ENCODE data around the gene ZNF775.

Gene ZNF775

DNA sequence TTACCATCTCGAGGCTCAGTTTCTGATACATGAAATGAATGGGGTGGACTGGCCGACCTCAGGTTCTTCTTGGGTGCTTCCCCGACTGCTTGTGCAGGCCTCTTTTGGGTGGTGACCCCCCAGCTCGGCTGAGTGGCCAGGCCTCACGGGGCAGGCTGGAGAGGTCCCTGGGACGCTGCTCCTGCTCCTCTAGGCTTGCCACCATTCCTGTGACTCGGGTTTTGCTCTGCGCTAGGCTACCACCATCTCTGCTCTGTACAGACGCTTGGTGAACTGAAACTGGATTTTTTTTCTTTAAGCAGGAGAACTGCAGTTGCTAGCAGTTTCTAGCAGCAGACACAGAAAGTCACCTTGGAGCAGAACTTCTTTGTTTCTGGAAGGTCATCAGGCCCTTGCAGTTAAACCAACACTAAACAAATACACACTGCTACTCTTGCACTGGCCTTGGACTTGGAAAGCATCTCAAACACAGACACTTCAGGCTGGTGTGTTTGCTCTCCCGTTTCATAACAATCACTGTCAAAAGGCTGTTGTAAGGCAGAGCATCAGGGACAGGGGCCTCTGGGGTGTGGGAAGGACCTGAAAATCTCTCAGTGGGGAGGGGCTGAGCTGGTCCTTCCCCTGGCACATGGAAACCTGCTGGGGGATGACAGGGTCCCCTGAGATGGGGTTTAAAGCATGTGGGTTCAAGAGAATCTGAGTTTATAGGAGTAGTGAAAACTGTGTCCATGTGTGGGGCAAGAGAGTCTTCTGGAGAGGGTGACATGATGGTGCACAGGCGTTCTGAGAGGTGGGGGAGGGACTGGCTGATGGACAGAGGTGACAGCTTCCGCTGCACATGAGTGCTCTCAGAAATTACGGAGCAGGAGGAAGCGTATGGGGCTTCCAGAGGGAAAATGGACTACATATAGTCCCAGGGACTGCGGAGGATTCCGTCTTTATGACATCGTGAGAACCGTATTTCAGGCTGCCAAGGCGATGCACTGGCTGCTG, 36.3 kb downstream of the ZNF775 start:
- DNase-seq: no peak

DNA sequence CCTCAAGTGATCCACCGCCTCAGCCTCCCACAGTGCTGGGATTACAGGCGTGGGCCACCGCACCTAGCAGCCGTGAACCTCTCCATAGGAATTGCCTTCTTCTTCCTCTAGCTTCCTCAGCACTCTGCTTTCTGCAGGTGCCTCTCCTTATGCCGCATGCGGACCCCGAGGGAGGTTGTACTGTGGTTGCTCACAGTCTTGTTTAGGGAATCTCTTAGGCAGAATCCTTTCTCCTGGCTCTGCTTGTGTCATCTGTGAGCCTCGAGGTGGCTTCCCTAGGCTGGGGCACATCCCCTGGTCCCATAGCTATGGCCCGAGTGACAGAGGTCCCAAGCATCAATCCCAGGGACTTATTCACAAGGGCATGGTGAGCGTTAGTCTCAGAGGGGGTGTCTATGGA, 38.1 kb downstream of the ZNF775 start:
- DNase-seq: no peak

DNA sequence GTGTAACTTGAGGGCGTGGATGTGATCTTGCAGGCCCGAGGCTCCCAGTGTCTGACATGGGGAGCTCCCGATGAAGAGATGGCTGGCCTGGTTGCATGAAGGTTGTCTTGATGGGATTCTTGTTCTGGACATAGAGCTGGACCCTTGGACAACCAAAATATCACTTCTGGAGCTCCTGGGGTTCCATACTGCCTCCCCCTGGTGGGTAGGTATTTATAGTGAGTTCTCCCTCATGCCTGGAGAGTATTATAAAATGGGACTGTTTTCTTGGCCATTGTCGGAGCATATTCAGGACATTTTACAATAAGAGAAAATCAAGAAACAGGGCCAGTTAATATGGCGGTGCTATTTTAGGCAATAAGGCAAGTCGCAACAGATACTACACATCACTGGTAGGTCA, 38.7 kb downstream of the ZNF775 start:
- DNase-seq: no peak

DNA sequence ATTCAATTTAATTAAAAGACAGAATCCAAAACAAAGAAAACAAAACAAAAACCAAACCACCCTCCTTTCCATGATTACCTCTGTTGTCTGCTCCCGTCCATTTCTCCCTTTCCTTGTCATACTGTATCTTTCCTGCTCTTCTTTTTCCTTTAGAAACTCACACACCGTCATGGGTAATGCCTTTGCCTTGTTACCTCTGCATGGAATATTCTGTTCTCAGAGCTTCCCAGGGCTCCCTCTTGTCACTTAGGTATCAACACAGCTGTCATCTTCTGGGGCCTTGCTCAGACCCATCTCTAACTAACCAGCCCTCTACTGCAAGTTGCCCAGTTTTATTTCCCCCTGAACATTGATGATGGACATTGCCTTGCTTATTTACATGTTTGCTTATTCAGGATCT, 41.1 kb downstream of the ZNF775 start:
- no peak for DNase-seq

DNA sequence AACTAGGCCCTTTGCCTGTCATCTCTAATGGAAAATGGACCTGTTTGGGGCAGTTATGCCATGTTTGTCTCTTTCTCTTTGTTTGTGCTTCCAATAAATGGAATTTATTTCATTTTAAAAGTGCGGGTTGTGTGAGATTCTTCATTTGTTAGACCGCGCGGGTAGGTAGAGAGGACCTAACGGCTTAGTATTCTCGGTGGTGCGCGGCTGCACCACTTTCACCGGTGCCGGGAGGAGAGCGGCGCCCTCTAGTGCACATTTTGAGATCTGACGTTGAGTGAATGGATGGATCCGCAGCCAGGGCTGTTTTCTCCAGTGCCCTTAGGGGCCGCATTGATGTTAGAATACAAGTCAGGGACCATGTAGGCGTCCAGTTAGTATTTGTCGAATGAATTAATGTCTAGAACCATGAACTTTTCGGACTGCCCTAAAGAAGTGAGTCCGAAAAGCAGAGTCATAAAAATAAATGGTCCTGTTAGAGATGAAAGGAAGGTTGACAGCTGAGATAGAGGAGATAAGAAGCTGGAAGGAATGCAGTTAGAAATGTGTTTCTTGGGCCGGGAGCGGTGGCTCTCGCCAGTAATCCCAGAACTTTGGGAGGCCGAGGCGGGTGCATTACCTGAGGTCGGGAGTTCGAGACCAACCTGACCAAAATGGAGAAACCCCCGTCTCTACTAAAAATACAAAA, 42.0 kb downstream of the ZNF775 start:
- peak; percentile 86 for DNase-seq

DNA sequence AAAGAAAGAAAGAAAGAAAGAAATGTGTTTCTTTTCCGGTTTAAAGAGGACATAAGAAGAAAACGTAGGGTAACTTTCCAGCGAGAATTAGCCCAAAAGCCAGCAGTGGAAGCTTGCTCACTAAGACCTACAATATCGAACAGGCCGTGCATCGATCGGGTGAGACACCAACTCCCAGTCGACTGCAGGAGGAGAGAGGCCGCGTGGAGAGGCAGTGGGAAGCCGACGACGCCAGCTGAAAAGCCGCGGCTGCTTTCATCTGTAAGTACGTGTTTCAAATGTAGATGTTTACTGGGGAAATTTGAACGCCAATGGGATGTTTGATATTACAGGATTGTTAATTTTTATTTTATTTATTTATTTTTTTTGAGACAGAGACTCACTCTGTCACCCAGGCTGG, 42.7 kb downstream of the ZNF775 start:
- no peak for DNase-seq

DNA sequence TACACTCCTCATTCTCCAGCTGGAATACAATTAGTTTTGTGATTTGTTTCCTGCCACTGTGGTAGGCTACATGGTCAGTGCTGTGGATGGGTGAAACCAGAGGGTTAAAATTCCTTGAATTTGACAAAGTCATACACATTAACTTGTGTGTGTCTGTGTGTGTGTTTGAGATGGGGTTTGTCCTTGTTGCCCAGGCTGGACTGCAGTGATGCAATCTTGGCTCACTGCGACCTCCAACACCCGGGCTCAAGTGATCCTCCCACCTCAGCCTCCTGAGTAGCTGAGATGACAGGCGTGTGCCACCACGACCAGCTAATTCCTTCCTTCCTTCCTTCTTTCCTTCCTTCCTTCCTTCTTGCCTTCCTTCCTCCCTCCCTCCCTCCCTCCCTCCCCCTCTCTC, 46.5 kb downstream of the ZNF775 start:
- no peak for DNase-seq

DNA sequence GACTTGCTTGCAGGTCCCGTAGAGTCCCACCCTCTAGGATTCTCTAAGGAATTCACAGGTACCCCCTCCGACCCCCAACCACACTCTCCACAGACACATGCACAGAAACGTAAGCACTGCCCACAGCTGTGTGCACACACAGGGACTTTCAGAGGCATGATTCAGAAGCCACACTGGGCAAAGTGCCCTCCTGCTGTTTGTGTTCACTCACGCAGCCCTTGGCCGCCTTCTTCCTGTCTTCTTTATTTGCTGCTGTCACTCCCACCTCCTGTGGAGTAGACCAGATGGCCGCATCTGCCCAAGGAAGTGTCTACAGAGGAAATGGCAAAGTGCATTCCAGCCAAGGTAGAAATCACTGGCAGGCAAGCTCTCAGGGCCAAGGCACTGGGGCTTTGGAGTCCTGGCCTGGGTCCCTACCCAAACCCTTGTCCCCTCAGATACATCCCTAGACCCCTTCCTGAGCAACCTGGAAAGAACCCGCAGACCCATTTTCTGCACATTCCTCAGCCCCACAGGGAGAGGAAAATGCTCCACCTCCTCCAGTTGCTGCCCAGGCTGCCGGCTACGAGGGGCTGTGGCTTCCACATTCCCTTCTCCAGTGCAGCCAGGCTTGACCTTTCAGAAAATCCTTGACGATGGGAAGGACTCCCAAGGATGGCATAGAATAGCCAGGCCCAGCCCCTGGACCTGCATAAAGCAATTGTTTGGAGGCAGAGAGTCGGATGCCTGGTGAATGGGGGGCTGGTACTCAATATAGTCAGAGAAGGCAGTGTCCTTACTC, 49.7 kb downstream of the ZNF775 start:
- no peak for DNase-seq

DNA sequence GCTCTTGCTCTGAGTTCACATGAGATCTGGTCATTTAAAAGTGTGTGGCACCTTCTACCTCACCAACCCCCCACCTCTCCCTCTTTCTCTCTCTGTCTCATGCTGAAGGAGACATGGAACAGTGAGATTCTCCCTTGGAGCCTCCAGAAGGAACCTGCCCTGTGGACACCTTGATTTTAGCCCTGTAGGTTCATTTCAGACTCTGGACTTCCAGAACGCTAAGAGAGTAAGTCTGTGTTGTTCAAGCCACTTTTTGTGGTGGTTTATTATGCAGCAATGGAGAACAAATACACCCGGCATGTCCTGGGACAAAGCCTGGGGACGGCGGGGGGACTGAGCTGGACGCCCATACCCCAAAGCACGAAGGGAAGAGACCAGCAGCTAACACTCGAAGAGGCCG, 50.6 kb downstream of the ZNF775 start:
- no peak for DNase-seq

DNA sequence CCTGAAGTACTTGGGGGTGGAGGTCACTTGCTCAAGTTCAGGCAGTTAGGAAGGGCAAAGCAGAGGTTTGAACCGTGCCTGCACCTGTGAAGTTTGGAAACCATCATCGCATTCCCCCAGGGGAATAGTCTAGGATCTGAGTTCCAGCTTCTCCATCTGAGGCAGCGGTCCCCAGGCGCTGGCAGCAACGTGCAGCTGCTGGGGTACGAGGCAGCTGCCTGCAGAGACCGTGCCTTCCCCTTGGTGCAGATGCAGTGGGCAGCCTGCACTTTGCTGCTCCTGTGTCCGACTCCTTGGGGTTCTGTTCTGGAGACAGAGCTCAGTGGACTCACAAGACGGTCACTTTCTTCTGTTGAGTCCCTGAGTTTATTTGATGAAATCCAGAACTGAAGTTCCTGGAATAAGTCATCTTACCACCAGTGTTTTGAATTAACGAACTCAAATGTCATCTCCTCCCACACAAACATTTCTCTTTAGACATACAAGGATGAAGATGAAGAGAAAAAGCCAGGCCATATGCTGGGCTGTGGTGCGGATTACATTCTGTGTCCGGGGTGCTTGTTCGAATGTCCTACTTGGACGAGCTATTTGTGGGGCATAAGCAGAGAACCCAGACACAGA, 51.4 kb downstream of the ZNF775 start:
- no peak for DNase-seq

DNA sequence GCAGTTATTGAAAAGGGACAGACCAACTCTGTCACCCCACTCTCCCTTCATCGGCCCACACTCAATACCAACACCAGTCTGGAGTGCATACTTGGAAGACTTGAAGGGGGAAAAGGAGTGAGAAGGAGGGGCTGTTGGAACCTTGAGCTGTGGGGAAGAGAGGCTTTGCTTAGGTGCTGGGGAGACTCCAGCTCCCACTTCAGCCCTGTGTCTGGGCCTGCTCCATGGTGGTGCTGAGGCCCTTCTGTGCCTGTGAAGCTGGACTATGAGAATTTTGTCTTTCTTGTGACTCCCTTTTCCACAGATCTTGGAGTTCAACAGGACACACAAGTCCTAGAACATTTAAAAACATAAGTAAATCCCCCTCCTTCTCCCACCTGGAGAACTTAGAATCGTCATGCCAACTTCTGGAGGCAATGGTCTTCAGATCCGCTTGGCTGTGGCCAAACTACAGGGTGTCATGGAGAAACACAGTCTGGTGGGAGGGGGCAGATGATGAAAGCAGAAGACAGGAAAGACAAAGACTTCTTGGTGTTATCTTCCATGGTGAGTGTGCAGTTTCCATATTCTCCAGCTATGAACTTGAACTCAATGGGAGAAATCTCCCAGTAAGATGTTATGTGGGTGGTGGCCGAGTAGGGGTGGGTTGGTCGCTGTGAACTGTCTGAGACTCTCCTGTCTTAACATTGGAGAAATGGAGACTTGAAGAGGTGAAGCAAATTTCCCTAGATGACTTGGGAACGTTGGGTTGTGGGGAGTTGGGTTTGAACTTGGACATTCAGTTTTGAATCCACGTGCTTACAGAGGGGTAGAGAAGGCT, 52.9 kb downstream of the ZNF775 start:
- DNase-seq: no peak

DNA sequence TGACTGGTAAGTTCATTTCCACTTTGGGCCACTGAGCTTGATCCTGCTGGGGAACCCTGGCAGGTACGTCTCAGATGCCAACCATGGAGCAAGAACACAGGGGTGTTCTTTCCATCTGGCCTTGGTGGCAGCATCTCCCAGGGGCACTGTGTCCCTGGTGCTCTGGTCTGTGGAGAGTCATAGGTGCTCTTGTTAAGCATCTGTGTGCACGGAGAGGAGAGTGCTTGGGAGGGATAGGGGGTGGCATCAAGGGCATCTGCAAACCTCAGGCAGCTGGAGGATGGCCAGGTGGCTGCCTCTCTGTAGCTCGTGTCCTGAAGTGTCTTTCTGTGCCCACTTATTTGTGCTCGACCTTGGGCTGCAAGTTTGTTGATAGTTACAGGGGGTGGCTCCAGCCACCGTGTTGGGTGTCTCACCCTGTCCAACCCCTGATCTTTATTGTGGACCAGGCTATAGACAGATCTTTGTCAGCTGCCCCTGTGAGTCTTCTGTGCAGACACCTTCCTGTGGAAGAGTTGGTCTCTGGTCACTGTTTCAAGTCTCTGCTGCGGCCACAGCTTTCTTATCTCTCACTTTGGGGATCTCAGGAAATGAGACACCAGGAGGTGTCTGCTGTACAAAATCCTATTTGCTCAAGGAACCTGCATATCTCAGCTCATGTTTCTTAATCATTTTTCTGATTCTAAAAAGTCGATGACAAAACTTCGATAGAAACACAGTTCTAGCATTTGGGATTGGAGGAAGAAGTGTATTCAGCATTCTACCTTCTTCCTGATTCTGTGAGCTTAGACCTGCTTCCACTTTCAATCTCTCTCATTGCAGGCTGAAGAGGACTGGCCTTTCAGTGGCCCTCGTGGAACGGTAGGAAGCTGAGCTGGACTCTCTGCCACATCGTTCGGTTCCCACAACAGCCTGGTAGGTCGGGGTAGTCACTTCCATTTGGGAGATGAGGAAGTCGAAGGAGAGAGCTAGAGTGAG, 54.1 kb downstream of the ZNF775 start:
- no peak for DNase-seq

DNA sequence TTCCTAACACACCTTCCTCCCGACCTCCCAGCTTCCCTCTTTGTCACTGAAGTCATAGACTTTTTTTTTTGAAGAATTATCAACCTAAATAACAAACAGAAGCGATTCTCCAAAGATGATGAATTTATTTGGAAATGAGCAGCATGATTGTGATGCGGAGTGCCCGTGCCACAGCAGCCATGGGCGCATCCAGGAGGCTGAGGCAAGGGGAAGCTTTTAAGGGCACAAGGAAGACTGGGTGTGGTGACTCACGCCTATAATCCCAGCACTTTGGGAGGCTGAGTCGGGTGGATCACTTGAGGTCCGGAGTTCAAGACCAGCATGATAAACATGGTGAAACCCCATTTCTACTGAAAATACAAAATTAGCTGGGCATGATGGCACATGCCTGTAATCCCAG, 55.1 kb downstream of the ZNF775 start:
- no peak for DNase-seq

DNA sequence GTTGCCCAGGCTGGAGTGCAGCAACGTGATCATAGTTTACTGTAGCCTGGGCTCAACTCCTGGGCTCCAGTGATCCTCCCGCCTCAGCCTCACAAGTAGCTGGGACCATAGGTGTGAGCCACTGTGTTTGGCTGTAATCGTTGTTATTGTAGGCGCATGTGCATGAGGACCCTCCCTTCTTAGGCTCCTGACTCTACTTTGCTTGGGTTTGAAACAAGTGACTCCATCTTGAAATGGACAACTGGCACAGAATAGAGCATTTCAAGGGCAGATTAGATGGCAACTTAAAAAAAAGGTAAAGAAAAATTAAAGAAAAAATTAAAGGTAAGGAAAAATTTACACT, 55.9 kb downstream of the ZNF775 start:
- DNase-seq: no peak

DNA sequence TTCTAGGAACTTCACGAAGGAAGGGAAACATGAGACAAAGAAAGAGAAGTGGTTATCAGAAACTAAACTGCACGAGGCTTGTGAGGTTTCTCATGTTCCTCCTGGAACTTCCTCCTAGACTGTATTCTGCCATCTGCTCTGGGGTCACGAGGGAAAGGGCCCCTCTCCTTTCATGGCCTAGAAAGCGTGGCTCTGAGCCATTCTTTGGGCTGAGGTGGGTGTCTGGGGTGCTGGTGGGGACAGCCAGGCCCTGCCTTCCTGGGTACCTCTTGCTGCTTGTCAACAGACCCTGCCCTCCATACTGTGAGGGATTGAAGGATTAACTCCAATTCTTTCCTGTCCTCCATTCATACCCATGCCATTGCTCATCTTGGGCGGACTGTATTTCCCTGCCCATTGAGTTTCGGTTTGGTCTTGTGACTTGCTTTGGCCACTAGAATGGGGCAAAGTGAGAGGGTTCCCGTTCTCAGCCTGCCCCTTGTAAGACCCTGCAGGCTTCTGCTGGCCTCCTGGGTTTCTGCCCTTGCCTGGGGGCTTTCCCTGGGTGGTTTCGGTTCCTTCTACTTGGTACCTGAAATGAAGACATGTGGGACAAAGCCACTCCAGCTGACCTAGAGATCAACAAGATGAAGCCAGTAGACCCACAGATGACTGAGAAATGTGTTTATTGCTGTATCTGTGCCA, 56.4 kb downstream of the ZNF775 start:
- no peak for DNase-seq

DNA sequence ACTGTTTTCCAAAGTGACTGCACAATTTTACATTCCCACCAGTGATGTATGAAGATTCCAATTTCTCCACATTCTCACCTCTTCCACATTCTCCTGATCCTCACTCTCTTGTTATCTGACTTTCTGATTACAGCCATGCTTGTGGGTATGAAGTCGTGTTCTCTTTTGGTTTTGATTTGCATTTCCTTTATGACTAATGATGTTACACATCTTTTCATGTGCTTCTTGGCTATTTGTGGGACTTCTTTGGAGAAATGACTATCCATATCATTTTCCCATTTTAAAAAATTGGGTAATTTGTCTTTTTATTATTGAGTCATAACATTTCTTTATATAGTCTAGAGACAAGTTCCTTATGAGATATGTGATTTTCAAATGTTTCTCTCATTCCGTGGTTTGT, 60.8 kb downstream of the ZNF775 start:
- no peak for DNase-seq

DNA sequence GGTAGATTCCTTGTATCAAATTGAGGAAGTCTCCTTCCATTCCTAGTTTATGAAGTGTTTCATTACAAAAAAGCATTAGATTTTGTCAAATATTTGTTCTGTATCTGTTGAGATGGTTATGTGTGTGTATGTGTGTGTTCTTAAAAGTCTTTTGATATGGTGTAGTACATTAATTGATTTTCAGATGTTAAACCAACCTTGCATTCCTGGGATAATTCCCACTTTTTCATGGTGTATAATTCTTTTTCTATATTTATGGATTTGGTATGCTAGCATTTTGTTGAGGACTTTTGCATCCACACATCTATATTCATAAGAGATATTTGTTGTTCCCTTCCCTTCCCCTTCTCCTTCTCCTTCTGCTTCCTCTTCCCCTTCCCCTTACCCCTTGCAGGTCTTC, 62.4 kb downstream of the ZNF775 start:
- no peak for DNase-seq

DNA sequence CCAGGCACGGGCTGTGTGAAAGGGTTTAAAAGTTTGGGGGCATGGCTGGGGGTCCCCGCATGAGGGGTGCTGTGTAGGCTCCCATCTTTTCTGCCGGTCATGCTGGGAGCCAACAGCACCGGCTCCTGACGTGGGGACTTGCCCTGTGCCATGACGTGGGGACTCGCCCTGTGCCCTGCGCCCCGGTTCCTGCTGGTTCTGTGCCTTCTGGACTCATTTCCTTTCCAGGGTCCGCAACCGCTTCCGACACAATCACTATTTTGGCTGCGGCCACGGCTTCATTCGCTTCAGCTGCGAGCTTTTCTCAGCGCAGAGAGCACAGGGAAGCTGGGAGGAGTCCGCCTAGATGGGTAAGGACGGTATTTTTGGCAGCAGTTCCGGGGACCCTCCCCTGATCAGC, 63.7 kb downstream of the ZNF775 start:
- DNase-seq: no peak

DNA sequence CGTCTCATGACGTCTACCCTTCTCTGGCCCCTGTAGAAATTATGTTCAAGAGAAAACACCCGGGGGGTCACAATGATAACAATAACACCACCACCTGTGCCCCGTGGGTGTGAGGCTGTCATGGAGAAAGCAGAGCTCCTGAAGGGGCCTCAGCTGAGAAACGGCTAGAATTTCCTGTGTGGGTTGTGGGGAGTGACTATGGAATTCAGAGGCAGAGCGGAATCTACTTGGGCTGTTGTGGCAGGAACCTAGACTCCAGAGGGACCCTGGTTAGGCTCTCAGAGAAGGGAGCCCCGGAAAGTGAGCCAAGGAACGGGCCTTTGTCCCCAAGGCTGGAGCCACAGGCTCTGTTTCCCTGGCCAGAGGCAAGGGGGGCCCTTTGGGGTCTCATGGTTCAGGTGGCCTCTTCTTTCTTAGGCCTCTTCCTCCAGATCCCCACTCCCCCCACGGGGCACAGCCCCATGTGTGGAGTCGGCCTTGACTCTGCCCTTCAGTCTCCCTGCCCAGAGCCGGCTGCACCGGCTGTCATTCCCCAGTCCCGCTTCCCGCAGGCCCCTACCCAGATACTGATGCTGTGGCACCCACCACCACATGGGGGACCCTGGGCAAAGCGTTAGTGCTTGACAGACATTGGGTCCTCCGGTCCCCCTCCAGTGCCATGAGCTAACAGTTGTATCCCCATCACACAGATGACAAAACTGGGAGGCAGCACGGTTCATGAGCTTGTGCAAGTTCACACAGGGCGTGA, 64.8 kb downstream of the ZNF775 start:
- no peak for DNase-seq

Measured in activated CD4-positive, alpha-beta T cell treated with anti-CD3 and anti-CD28 coated beads, Interleukin-2, amount 50 U/mL, for 1 hour (primary cell).